T-cell (primary cell): Measurements from ENCODE around the gene ZNF423. TPM values are rescaled to one million over a fixed set of nuclear protein-coding genes. Genes with fewer than 3 reads are reported as not detected.
A peak's percentile ranks its signal among the peaks of the same experiment; 100 is the strongest.

ENCODE experiments used
- ATAC-seq, 4 experiments: fragments of 200-7000 bp in 3 of 4; fragments of 150-1000 bp in 1 of 4; cut with Tn5 transposase; replicated peaks in 1 of 4; 1 replicate in 3 of 4; 2 replicates in 1 of 4; pipeline ENCODE4 v1.10.0; 2021; ENCODE audit warnings: moderate library complexity in 3 of 4, mild to moderate bottlenecking in 2 of 4, moderate number of reproducible peaks in 1 of 4
- CTCF ChIA-PET, 2 donors: fragments of 300-600 bp; sonication (Branson Sonifier 250); formaldehyde crosslinking; loops; one replicate each; lab custom pipeline; 2022; ENCODE audit warnings: antibody characterized with exemption in 2 of 2; lab: Charles Lee
- POLR2A ChIA-PET, 2 donors: fragments of 300-600 bp; sonication (Branson Sonifier 250); formaldehyde crosslinking; loops; one replicate each; lab custom pipeline; 2022; ENCODE audit warnings: antibody characterized with exemption in 2 of 2; lab: Charles Lee
- DNase-seq, 35 experiments: peaks; one replicate each; pipeline versions ENCODE4 v3.0.0 to v3.0.0-alpha.2; 2013 to 2023
- H3K27ac ChIP-seq: one replicate; pipeline ENCODE4 v1.5.1; 2013; ENCODE audit warnings: low read length
- H3K27me3 ChIP-seq, 2 experiments: replicated peaks in 1 of 2; 1 replicate in 1 of 2; 2 replicates in 1 of 2; pipeline versions ENCODE4 v1.6.1 to v1.7.0; 2013; ENCODE audit warnings: low read length in 1 of 2, mixed read lengths in 1 of 2; ENCODE audit not compliant: control insufficient read depth in 2 of 2, insufficient read depth in 2 of 2; ENCODE audit errors: extremely low read depth in 1 of 2
- H3K36me3 ChIP-seq, 2 donors: 1 replicate in 1 of 2; 2 replicates in 1 of 2; pipeline versions ENCODE4 v1.6.1 to v1.7.0; 2013; ENCODE audit warnings: low read length in 1 of 2; ENCODE audit not compliant: control insufficient read depth in 2 of 2, insufficient read depth in 1 of 2; ENCODE audit errors: extremely low read depth in 1 of 2
- H3K4me1 ChIP-seq, 2 experiments: 1 replicate in 1 of 2; 2 replicates in 1 of 2; pipeline versions ENCODE4 v1.6.1 to v1.7.0; 2013; ENCODE audit warnings: low read length in 2 of 2, mixed read lengths in 1 of 2; ENCODE audit not compliant: insufficient read depth in 2 of 2, control insufficient read depth in 1 of 2; ENCODE audit errors: extremely low read depth in 1 of 2
- H3K4me3 ChIP-seq, 2 donors: 1 replicate in 1 of 2; 2 replicates in 1 of 2; pipeline versions ENCODE4 v1.5.1 to v1.7.0; 2013; ENCODE audit warnings: mild to moderate bottlenecking in 2 of 2, low read length in 1 of 2, moderate library complexity in 1 of 2; ENCODE audit not compliant: control insufficient read depth in 1 of 2; ENCODE audit errors: extremely low read depth in 1 of 2
- H3K9me3 ChIP-seq: 2 replicates; pipeline ENCODE4 v1.7.0; 2013
- H3K27ac Mint-ChIP-seq, 2 donors: one replicate each; pipeline ENCODE4 v1.8.0; 2020 to 2021; ENCODE audit warnings: mild to moderate bottlenecking in 2 of 2, mixed read lengths in 2 of 2
- H3K27me3 Mint-ChIP-seq, 2 donors: one replicate each; pipeline ENCODE4 v1.8.0; 2021 to 2022; ENCODE audit warnings: mixed read lengths in 2 of 2
- H3K36me3 Mint-ChIP-seq: one replicate; pipeline ENCODE4 v1.8.0; 2021; ENCODE audit warnings: mixed read lengths
- H3K4me1 Mint-ChIP-seq, 3 donors: one replicate each; pipeline ENCODE4 v1.8.0; 2020 to 2022; ENCODE audit warnings: mixed read lengths in 3 of 3, mild to moderate bottlenecking in 1 of 3
- H3K4me3 Mint-ChIP-seq, 3 donors: one replicate each; pipeline ENCODE4 v1.8.0; 2020 to 2022; ENCODE audit warnings: mild to moderate bottlenecking in 3 of 3, mixed read lengths in 3 of 3, moderate library complexity in 3 of 3
- H3K9me3 Mint-ChIP-seq, 3 donors: one replicate each; pipeline ENCODE4 v1.8.0; 2020 to 2022; ENCODE audit warnings: mixed read lengths in 3 of 3
- WGBS: methylation state at CpG from one replicate; pipeline ENCODE4 v1.1.5; 2013; ENCODE audit warnings: missing lambda C conversion rate; ENCODE audit not compliant: insufficient coverage; 5-methylcytosine and 5-hydroxymethylcytosine counted together
- total RNA-seq, 35 experiments: library from RNA in 6 of 35; stranded (reverse) in 6 of 35; fragments of 120-200 nt in 1 of 35; gene quantifications; one replicate each; pipeline versions ENCODE4 v1.2.1 to v1.2.4 and lab custom pipeline; 2013 to 2026

The ZNF423 gene
- total RNA-seq, 5 donors from 2014 or later (not counting 1 experiment from before 2014, with no cell fraction given), result 0.07 to 0.12 TPM; not detected in 3

DNA sequence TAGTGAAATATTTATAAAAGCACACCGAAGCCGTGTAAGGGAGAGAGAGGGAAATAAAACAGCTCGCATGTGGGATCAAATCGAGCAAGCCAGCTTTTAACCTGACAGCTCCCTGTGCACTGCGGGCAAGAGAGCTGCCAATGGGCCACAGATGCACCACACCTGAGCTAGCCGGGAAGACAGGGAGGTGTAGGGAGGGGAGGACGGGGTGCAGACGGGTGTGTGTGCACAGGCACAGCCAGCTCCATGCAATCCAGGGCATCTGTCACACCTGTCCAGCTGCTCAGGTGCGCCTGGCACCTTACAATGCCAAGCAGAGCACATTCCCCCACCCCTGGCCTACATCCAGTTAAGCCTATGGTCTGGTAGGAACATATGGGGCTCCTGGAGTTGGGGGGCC lies 412.3 kb downstream of the ZNF423 start:
- DNase-seq (no peak), ATAC-seq (no peak)
- Mint-ChIP-seq H3K27me3 (no peaks in the 10 kb centered on the region), H3K27ac (no peak overlapping the region), H3K9me3 (no peaks in the 10 kb centered on the region), H3K36me3 (no peaks in the 10 kb centered on the region), H3K4me3 (no peak overlapping the region), H3K4me1 (peaks cover 23 to 26% (median 24%) of the 10 kb centered on the region in 3 donors)
- no peaks in the 10 kb centered on the region for H3K9me3 ChIP-seq
- WGBS, result no CpG with 5 or more reads among the region's 9 CpGs
- no peaks in the 10 kb centered on the region for H3K36me3 ChIP-seq
- no peak overlapping the region for H3K27ac ChIP-seq
- H3K4me1 ChIP-seq, result peaks cover 24 to 27% of the 10 kb centered on the region in 2 experiments
- H3K27me3 ChIP-seq, result no peaks in the 10 kb centered on the region
- ChIA-PET POLR2A (no interaction called here), CTCF (no interaction called here)
- no peak overlapping the region for H3K4me3 ChIP-seq

DNA sequence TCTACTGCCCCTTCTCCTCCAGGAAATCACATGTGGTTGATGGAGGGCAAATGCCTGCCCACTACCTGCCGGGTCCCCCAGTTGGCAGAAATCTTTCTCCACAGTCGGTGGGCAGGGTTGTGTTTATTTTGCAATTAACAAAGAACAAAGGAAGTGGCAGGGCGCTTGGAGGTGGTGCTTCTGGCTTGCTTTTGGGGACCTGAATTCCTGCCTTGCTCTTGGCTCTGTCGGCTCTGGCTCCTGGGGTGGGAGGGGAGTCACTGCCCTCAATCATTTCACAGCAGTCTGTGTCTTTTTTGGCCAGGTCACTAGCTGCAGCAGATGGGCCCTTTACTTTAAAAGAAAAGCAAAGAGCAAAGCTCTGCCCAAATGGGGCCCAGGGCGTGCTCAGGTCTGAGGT lies 413.1 kb downstream of the ZNF423 start:
- Histone ChIP-seq H3K4me3 (no peak overlapping the region), H3K9me3 (no peaks in the 10 kb centered on the region), H3K27ac (peak overlapping the region; percentile 32), H3K4me1 (peaks cover 24 to 27% of the 10 kb centered on the region in 2 experiments), H3K36me3 (no peaks in the 10 kb centered on the region), H3K27me3 (no peaks in the 10 kb centered on the region)
- 28% methylated on average over 2 of the region's 5 CpGs for WGBS
- ChIA-PET POLR2A (no interaction called here), CTCF (interaction anchor here (0.6 to 1.0 kb wide), 4 partner anchors 21 to 479 kb away, joined by 3 to 4 read pairs (median 3); no protein-coding TSS in a partner anchor)
- Mint-ChIP-seq H3K9me3 (no peaks in the 10 kb centered on the region), H3K36me3 (no peaks in the 10 kb centered on the region), H3K4me3 (peak overlapping the region in 1 of 3 donors; percentile 35), H3K4me1 (peaks cover 23 to 26% (median 24%) of the 10 kb centered on the region in 3 donors), H3K27ac (peak overlapping the region; percentile 73 to 87), H3K27me3 (no peaks in the 10 kb centered on the region)
- DNase-seq, result no peak
- no peak for ATAC-seq

DNA sequence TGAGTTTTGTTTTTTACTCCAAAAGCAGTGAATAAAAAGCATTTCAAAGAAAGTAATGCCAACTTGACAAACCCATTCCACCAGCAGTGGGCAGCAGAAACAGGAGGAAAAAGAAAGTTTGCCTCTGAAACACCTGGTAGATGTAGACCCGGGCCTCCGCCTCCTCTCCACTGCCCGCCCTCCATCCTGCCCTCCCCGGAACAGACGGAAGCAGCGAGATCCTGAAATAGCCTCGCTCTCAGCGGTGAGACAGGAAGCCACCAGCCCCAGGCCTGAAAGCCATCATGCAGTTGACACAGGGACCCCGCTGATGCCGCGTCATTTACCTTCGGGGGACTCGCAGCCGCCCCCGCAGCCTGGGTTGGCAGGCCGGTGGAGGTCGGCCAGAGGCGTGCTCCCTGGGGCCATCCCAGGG lies 414.5 kb downstream of the ZNF423 start:
- H3K36me3 Mint-ChIP-seq, result no peaks in the 10 kb centered on the region
- WGBS, result under 1% methylated on average over 16 of the region's 18 CpGs
- H3K9me3 ChIP-seq, result no peaks in the 10 kb centered on the region
- peaks cover 23 to 26% (median 24%) of the 10 kb centered on the region in 3 donors for H3K4me1 Mint-ChIP-seq
- no peaks in the 10 kb centered on the region for H3K36me3 ChIP-seq
- DNase-seq (peak; percentile 59 to 84 (median 73)), ATAC-seq (peak; percentile 95 to 100 (median 100))
- CTCF ChIA-PET, result interaction anchor here in 1 of 2 donors (0.6 kb wide), 1 partner anchor 18 kb away, joined by 3 read pairs; no protein-coding TSS in a partner anchor
- H3K4me3 ChIP-seq, result peak overlapping the region; percentile 3 to 28
- H3K9me3 Mint-ChIP-seq, result no peaks in the 10 kb centered on the region
- H3K27ac Mint-ChIP-seq, result peak overlapping the region; percentile 81 to 87
- H3K27me3 ChIP-seq, result peaks cover 0 to 3% of the 10 kb centered on the region in 2 experiments
- H3K27ac ChIP-seq, result peak overlapping the region; percentile 74
- peaks cover 24 to 27% of the 10 kb centered on the region in 2 experiments for H3K4me1 ChIP-seq
- peak overlapping the region; percentile 53 to 64 (median 60) for H3K4me3 Mint-ChIP-seq
- peaks cover 0 to 2% of the 10 kb centered on the region in 2 donors for H3K27me3 Mint-ChIP-seq
- POLR2A ChIA-PET, result no interaction called here

DNA sequence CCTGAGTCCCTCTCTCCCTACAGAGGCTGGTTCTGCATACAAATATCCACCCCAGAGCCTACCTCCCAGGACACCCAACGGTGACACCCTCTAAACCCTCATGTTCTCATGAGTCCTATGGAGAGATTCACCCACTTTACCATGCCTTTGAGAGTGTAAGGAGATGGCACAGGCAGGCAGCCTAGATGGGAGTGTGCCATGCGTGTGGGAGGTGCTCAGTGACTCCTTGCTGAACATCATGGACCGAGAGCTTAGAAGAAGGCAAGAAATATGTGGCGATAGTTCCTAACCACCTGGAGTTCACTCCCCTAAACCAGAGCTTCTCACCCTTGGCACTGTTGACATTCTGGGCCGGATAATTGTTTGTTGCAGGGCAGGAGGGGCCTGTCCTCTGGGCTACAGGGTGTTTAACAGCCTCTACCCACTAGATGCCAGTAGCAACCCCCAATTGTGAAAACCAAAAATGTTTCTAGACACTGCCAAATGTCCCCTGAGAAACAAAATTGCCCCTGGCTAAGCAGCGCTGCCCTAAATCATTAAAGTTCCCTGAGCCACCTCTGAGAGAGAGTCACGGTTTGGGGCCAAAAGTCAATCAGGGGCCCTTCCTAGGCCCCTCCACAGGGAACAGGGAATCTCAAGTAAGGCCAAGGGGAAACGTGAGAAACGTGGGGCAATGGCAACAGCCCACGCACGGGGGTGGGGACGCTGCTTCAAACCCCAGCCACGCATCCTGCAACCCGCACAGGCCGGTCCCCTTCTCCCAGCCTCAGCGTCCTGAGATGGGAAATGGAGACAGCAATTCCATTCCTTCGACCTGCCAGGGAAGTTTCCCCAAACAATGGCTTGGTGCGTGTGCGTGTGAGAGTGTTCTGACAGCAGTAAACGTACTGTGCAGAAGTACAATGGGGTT lies 415.5 kb downstream of the ZNF423 start:
- Mint-ChIP-seq H3K9me3 (no peaks in the 10 kb centered on the region), H3K4me1 (peaks cover 23 to 26% (median 24%) of the 10 kb centered on the region in 3 donors), H3K27ac (peak overlapping the region; percentile 81 to 87), H3K36me3 (no peaks in the 10 kb centered on the region), H3K27me3 (peaks cover 0 to 2% of the 10 kb centered on the region in 2 donors), H3K4me3 (peak overlapping the region in 1 of 3 donors; percentile 64)
- 81% methylated on average over 12 of the region's 20 CpGs for WGBS
- ChIA-PET POLR2A (no interaction called here), CTCF (interaction anchor here (0.6 kb wide), 2 partner anchors 19 to 301 kb away, joined by 3 read pairs; no protein-coding TSS in a partner anchor)
- Histone ChIP-seq H3K27ac (peak overlapping the region; percentile 74), H3K4me1 (peaks cover 24 to 27% of the 10 kb centered on the region in 2 experiments), H3K4me3 (peak overlapping the region in 1 of 2 donors; percentile 19), H3K36me3 (no peaks in the 10 kb centered on the region), H3K9me3 (no peaks in the 10 kb centered on the region), H3K27me3 (peaks cover 0 to 6% of the 10 kb centered on the region in 2 experiments)
- ATAC-seq (no peak), DNase-seq (peak in 1 of 35 experiments; percentile 25)

DNA sequence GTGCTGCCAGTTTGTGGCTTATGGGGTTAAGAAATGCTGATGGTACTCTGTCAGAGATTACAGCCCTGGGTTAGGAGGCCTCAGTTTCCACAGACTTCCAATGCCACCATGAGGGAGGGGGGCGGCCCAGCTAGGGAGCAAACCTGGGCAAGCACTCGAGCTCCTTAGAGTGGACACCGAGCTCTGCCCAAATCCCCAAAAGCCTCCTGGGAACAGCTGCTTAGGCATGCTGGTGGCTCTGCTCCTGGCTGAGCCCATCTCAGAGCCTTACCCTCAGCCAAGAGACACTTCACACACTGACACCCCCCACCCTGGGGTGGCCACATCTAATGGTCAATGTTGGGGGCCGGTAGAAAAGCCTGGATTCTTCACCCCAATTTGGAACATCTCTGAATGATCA lies 416.2 kb downstream of the ZNF423 start:
- DNase-seq (no peak), ATAC-seq (no peak)
- ChIA-PET POLR2A (no interaction called here), CTCF (interaction anchor here in 1 of 2 donors (0.6 kb wide), 1 partner anchor 302 kb away, joined by 3 read pairs; no protein-coding TSS in a partner anchor)
- Mint-ChIP-seq H3K4me3 (no peak overlapping the region), H3K27ac (no peak overlapping the region), H3K36me3 (no peaks in the 10 kb centered on the region), H3K27me3 (peaks cover under 1 to 2% of the 10 kb centered on the region in 2 donors), H3K9me3 (no peaks in the 10 kb centered on the region), H3K4me1 (peaks cover 23 to 26% (median 24%) of the 10 kb centered on the region in 3 donors)
- H3K27ac ChIP-seq, result no peak overlapping the region
- H3K27me3 ChIP-seq, result peaks cover 0 to 6% of the 10 kb centered on the region in 2 experiments
- WGBS, result 97% methylated on average over 3 of the region's 4 CpGs
- no peak overlapping the region for H3K4me3 ChIP-seq
- no peaks in the 10 kb centered on the region for H3K9me3 ChIP-seq
- H3K4me1 ChIP-seq, result peaks cover 24 to 27% of the 10 kb centered on the region in 2 experiments
- H3K36me3 ChIP-seq, result no peaks in the 10 kb centered on the region

DNA sequence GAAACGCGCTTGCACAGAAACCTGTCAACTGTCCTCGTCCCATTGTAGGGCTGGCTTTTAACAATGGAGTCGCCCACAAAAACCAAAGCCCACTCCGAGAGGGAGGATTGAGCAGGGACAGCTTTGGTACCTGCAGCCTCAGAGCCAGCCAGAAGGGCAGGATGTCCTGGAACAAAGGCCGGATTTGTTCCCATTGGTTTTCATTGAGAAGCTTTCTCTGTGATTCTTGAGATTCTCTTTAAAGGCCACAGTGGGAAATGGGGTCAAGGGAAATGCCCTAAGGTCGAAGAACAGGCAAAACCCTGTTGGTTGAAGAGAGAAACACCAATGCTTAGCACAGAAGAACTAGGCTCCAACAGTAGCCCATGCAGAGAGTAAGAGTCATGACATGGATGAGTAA lies 416.9 kb downstream of the ZNF423 start:
- Mint-ChIP-seq H3K9me3 (no peaks in the 10 kb centered on the region), H3K4me1 (peaks cover 23 to 26% (median 24%) of the 10 kb centered on the region in 3 donors), H3K36me3 (no peaks in the 10 kb centered on the region), H3K27ac (no peak overlapping the region), H3K4me3 (no peak overlapping the region), H3K27me3 (peaks cover 2 to 3% of the 10 kb centered on the region in 2 donors)
- CTCF ChIA-PET, result no interaction called here
- H3K4me3 ChIP-seq, result no peak overlapping the region
- H3K4me1 ChIP-seq, result peaks cover 24 to 27% of the 10 kb centered on the region in 2 experiments
- peaks cover 0 to 8% of the 10 kb centered on the region in 2 experiments for H3K27me3 ChIP-seq
- H3K27ac ChIP-seq, result no peak overlapping the region
- WGBS, result 96% methylated on average over 7 of the region's 7 CpGs
- H3K9me3 ChIP-seq, result no peaks in the 10 kb centered on the region
- POLR2A ChIA-PET, result no interaction called here
- ATAC-seq, result no peak
- no peak for DNase-seq
- no peaks in the 10 kb centered on the region for H3K36me3 ChIP-seq
